T-helper 9 cell (primary cell): ENCODE measurements around the gene EHMT1.

Experiments used
- DNase-seq: peaks from one replicate; pipeline ENCODE4 v3.0.0-alpha.2; 2020

EHMT1 gene

DNA sequence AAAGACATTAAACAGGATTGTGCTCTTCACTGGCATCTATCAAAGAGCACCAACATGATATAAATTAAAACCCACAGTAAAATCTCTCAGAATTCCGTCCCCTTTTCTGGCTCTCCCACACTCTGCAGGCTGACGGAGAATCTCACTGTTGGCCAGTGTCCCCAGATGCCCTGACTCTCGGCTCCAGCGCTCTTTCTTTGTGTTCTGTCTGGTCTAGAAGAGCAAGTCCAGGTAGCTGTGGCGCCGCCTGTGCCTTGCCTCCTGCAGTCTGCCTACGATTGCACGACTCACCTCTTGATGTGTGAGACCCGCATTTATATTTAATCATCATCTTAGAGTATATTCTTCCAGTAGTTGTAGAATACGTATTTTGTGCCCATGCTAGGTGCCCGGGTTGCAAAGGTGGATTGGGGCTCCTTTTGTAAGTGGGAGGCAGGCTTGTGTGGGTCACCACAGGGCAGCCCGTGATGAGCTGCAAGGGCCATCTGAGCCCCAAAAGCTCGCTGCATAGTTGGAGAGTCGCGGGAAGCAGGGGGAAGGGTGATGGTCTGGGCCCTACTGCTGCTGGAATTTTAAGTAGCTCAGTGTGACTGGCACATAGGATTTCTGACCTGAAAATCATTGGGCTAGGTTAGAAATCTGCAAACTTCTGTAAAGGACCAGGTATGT lies 55.6 kb downstream of the EHMT1 start:
- DNase-seq: no peak

DNA sequence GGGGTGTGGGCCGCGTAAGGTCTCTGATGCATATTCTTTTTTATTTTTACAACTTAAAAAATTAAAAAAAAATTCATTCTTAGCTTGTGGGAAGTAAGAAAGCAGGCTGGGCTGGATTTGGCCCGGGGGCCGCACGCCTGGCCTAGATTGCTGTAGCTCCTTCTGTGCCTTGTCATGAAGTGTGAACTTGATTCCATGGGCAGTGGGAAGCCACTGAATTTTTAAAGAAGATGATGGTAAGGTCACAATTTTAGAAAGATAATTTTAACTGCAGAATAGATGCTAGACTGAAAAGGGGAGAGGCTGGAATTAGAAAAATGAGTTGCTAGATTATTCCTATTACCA lies 56.1 kb downstream of the EHMT1 start:
- no peak for DNase-seq

DNA sequence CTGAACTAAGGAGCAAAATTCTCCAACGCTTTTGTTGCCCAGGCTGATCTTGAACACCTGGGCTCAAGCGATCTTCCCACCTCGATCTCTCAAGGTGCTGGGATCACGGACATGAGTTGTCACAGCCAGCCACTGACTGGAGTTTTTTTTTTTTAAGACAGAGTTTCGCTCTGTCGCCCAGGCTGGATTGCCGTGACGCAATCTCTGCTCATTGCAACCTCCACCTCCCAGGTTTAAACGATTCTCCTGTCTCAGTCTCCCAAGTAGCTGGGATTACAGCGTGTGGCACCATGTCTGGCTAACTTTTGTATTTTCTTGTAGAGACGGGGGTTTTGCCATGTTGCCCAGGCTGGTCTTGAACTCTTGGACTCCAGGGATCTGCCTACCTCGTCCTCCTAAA lies 58.2 kb downstream of the EHMT1 start:
- DNase-seq: no peak

- DNase-seq: no peak
These were observed 59.4 kb downstream of the EHMT1 start for GRCh38 chr9:137678202-137678601.

GRCh38 chr9:137679249-137679648 lies 60.4 kb downstream of the EHMT1 start:
- no peak for DNase-seq

DNA sequence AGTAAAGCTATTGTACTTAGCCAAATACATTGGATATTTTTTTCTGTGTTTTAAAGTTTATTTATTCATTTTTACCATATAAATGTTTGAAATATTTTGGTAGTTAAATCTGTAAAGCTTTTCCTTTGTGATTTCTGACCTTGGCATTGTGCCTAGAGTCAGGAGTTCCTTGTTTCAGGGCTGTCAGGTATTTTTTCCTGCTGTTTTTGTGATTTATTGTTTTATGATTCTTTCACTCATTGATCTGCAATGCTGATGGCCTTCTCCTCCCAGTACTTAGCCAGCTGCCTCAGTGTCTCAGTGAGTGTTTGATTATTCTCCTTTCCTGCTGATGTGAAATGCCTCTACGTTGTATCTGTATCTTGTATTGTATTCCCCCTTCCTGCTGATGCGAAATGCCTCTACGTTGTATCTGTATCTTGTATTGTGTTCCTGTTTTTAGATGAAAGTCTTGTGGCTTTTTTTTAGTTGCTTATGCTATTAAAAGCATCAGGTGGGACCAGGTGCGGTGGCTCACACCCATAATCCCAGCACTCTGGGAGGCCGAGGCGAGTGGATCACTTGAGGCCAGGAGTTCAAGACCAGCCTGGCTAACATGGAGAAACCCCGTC lies 61.0 kb downstream of the EHMT1 start:
- DNase-seq: no peak

DNA sequence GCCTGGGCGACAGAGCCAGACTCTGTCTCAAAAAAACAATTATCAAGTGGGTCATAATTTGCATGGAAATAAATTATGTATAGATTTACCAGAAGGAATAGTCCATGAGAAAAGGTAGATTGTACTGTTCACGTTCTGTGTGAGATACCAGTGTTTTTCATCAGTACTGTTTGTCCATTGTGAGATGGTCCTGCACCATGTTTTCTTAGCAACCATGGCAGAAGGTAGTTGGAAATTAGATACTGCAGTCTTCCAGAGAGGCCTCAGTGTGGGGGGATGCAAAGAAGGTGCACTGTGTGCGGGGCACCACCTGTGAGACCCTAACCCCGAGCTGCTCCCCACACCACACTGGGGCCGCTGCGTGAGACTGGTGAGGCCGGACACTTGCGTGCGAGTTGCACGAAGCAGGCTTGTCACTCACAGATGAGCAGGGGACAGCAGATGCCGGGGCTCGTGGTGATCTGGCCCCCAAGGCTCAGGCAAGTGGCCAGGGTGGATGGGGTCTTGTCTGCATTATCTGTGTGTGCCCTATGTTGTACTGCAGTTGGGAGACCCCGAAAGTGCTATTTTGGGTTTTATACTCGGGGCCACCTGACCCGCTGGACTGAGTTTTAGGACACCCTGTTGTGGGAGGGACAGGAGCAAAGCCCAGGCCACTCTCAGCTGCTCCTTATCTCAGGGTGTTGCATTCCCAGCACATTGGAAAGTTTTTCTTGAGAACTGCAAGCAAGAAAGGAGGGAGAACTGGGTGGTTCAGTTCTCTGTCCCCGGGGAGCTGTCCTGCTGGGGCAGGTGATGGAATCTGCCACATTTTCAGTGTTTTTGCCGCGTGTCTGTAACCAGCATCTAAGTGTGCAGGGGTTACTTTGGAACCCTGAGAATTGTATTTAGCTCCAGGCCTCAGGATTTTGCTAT lies 61.9 kb downstream of the EHMT1 start:
- DNase-seq: no peak

DNA sequence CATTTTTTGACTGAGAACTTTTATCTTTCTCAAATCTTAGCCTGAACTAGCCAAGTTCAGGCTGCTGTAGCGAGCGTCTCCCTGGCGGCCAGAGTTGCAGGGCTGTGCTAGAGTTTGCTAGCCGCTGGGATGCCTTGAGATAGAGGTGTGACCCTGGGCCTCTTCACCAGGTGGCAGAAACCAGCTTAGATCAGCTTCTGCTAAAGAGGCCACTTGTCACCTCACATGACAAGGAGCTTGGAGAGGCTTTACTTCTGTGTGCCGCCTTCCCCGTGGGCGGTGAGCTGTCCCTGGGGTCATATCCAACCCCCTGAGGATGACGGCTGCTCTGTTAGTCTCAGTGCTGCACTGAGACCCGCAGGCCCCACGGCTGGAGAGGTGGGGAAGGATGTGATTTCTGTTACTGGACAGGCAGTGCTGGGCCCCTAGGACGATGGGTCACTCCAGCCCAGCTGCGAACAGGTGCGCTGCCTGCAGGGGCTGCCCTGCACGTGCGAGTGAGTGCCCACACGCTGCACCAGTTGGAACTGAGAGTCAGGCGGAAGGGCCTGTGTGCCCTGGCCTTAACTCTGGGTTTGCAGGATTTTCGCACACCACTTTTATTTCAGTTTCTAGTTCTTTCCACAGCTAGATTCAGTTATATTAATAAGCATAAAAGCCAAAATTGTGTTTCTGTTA lies 63.8 kb downstream of the EHMT1 start:
- DNase-seq: no peak

GRCh38 chr9:137683262-137683864 lies 64.6 kb downstream of the EHMT1 start:
- DNase-seq: no peak

- DNase-seq: no peak
These were observed 66.4 kb downstream of the EHMT1 start for GRCh38 chr9:137685035-137685740.

DNA sequence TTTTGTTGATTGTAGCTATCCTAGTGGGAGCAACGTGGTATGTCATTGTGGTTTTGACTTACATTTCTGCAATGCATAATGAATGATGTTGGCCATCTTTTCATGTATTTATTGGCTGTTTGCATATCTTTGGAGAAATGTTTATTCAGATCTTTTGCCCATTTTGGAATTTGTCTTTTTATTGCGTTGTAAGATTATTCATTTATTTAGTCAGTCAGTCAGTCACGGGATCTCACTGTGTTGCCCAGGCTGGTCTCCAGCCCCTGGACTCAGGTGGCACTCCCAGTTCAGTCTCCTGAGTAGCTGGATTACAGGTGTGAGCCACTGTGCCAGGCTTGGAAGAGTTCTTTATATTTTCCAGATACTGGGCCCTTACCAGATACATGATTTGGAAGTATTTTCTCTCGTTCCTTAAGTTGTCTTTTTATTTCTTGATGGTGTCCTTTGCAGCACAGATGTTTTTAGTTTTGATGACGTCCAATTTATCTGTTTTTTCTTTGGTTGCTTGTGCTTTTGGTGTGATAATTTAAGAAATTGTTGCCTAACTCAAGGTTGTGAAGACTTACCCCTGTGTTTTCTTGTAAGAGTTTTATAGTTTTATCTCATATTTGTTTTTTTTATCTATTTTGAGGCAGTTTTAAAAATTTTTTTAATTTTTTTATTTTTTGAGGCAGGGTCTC lies 67.1 kb downstream of the EHMT1 start:
- no peak for DNase-seq

- DNase-seq: no peak
These were observed 69.5 kb downstream of the EHMT1 start for GRCh38 chr9:137688261-137688660.

- no peak for DNase-seq
These were observed 69.9 kb downstream of the EHMT1 start for GRCh38 chr9:137688725-137689124.

- no peak for DNase-seq
These were observed 71.1 kb downstream of the EHMT1 start for GRCh38 chr9:137689745-137690529.

DNA sequence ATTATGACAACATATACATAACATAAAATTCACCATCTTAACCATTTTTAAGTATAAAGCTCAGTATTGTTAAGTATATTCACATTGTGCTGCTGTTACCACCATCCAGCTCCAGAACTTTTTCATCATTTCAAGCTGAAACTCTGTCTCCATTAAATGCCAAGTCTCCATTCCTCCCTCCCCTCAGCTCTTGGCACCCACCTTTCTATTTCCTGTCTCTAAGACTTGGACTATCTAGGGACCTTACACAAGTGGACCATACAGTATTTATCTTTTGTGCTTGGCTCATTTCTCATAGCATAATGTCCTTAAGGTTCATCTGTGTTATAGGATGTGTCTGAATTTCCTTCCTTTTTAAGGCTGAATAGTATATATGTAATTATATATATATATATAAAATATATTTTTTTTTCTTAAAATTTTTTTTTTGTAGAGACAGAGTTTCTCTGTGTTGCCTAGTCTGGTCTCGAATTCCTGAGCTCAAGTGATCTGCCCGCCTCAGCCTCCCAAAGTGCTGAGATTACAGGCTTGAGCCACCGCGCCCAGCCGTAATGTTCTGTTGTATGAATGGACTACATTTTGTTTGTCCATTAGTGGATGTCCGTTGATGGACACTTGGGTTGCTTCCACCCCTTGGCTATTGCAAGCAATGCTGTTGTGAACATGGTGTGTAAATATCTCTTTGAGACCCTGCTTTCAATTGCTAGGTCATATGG lies 72.3 kb downstream of the EHMT1 start:
- DNase-seq: no peak

GRCh38 chr9:137691646-137692351 lies 73.0 kb downstream of the EHMT1 start:
- no peak for DNase-seq

DNA sequence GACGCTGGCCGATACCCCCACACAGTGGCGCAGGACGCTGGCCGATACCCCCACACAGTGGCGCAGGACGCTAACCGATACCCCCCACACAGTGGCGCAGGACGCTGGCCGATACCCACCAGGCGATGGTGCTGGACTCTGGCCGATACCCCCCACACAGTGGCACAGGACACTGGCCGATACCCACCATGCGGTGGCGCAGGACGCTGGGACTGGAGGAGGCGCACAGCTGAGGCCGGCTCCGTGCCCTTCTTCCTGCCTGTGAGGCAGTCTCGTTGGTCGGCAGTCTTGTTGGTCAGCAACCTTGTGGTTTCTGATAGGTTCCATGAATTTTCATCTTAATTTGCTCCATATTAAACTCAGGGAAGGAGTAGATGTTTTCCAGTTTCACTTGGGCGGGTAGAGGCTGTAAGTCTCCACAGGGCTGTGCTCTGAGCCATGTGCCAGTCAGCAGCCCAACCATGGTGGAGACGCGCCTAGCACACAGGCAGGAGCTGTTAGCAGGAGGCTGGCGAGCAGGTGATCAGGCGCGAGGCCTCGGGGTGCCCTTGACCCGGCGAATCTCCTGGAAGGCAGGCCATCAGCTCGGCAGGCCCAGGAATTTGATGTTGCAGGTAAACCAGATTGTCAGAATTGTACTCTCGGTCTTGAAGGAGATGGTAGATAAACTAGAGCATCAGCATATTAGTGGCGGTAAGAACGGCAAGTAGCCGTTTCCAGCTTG lies 75.6 kb downstream of the EHMT1 start:
- no peak for DNase-seq

- no peak for DNase-seq
These were observed 76.4 kb downstream of the EHMT1 start for GRCh38 chr9:137694962-137695875.
